HG02852 (cell line): ENCODE data around the gene THY1.
"Not testable (repeated sequence)": the region's sequence is repeated elsewhere in the genome, so short reads cannot be mapped to it uniquely, and the experiment has no call there.

Experiments
- ATAC-seq: cut with Tn5 transposase; IDR thresholded peaks from one replicate; pipeline ENCODE4 v1.9.1; 2021; ENCODE audit warnings: mild to moderate bottlenecking, moderate library complexity; ENCODE audit not compliant: unreplicated experiment

The THY1 gene

DNA sequence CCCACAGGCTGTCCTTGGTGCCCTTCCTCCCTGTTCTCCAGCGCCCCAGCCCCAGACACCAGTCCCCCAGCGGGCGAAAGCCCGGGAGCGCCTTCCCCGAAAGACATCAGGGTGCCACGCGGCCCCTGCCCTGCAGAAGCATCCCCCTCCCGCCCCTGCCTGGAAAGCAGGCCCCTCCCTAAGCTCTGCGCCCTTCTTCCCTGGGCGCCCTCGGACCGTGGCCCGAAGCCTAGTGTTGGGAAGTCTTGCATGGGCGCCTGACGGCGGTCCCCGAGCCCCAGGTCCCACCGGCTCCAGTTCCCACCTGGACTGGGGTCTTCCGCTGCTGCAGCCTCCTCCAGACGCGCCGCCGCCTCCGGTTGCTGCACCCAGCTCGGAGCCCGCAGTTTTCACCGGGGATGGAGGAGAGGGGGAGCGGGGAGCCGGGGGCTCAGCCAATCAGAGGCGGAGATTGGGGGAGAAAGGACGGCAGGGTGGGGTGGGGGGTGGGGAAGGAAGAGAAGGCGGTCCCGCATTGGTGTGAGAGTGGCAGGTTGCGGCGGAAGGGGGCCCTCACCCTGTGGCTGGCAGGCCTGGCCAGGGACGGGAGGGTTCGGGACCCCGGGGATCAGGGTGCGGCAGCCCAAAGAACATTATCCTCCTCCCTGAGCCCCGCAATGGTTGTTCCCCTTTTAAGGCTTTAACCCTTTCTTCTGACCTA is at the start of gene THY1:
Gene THY1, minus strand, starts transcription at position 364 of the 700 bp plus-strand sequence. CDS start 2,267 bp downstream, outside the sequence.
- no peak for ATAC-seq

DNA sequence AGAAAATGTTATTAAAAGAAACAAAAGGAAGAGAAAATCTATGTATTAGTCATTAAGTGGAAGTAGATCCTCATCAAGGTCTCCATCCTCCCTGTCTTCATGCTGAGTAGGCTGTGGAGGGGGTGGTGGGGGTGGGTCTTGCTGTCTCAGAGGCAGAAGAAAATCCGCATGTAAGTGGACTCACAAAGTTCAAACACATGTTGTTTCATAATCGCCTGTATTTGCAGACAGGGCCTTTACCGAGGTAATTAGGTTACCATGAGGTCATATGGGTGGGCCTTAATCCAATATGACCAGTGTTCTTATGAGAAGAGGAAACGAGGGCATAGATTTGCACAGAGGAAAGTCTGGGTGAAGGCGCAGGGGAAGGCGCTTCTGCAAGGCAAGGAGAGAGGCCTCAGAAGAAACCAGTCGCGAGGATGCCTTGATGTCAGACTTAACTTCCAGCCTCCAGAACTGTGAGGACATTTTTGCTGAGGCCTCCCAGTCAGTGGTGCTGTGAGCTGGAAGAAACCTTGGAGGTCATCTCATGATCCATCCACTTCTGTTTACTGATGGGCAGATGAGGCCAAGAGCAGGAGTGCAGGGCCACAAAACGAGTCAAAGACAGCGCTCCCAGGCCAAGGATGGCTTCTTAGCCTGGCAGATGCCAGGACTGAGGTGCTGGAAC is 49.3 kb upstream of the THY1 start:
- no peak for ATAC-seq

DNA sequence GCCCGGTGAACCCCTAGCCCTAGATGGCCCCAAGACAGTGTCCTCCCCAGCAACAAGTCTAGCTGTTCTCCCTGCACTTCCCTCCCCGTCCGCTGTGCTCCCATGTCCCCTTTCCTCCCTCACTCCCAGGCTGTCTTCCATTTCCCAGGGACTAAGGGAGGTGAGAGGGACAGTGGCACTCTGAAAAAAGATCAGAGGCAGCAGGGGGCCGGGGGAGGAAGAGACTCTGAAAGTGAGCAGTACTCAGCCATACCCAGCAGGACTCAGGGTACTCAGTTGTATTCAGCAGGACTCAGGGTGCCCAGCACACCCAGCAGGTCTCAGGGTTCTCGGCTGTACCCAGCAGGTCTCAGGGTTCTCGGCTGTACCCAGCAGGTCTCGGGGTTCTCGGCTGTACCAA is 48.4 kb upstream of the THY1 start:
- no peak for ATAC-seq

DNA sequence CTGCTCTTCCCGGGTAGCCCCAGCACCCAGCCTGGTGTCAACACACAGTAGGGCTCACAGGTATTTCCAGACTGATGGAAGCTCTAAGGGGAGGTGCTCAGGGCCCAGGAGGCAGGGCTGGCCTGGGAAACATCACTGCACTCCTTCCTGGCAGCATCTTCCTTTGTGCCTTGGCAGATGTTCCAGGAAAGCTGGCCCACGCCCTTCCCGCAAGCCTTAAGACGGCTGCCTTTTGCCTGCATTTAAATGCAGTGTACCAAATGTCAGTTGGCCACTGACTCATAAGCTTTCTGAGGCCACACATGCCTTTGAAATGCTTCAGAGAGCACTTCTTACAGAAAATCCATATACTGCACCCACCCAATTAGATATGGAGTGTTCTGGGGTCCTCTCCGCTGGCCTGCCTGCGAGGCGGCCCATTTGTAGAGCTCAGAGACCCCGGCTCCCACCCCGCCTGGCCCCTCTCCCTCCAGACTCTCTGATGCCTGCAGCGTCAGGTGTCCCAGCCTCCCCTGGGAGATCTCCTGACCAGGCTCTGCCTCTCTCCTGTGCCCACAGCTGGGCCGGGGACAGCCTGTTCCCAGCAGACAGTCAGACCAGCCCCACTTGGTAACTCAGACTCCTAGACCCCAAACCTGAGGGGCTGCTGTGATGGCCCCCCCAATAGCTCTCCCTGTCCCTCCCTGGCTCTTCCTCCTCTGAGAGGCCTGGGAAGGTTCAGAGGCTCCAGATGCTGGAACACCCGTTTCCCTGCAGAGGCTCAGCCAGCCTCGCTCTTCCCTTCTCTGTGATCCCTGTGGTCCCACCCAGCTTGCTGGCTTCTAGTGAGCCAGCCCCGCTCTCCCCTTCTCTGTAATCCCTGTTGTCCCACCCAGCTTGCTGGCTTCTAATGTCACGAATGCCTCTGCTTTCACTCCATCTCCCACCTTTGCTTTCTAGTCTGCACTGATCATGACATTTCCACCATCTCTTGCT is 47.6 kb upstream of the THY1 start:
- ATAC-seq: no peak

DNA sequence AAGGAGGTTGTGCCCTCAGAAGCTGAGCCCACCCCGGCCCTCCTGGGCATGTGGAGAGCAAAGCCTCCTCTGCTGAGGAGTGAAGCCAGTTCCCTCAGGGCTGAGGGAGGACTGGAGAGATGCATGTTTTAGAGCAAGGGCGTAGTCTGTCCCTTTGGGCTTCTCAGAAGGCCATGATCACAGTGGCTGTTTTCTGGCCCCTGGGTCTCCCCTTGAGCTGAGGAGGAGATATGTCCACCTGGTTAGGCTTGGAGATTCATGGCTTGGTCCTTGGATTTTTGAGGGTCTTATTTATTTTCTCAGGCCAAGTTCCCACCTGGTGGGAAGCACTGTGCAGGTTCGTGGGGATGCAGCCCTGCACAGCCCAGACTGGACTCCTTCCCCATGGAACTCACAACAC is 46.5 kb upstream of the THY1 start:
- ATAC-seq: no peak

DNA sequence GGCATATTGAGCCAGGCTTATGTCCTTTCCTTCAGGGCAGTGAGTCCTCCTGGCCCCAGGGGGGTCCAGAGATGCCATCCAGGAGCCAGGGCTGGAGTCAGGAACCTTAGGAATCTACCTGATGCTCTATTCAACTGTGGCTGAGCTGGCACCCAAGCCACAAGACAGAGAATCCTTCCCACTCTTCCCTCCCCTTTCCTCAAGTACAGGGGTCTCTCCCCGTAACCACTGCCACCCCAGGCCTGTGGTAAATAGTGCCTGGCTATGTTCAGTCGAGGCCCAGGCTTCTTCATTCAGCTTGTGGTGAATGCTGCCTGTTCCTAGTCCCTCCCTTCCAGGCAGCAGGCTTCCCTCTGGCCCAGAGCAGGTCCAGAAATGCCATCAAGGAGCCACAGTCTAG is 45.5 kb upstream of the THY1 start:
- no peak for ATAC-seq

DNA sequence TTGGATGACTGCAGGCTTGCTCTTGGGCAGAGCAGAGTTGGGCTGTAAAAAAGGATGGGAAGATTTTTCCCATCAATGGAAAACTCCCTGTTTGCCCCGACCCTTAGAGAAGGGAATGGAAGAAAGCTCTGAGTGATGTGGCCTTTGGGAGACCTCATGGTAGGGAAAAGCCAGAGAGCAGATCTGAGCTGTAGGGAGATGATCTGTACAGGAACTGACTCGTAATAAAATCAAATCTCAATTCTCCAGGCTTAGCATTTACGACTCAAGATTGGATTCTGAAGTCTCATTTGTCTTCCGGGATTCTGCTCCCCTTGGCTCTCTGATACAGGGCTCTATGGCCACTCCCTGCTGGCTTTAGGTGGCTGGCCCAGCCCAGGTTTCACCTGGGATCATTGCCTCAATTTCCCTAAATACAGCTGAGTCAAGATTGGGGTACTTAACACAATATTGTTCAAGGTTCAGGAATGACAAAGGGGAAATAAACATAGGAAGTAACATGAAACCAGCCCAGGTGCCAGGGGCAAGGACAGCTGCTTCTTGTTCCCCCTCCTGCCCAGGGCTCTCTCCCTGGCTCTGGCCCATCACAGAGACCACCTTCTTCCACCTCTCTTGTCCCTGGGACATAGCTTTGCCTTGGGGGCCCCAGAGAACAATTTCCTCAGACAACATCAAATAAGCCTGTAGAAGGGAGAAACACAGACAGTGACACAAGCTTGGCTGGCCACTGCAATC is 38.4 kb upstream of the THY1 start:
- ATAC-seq: no peak

DNA sequence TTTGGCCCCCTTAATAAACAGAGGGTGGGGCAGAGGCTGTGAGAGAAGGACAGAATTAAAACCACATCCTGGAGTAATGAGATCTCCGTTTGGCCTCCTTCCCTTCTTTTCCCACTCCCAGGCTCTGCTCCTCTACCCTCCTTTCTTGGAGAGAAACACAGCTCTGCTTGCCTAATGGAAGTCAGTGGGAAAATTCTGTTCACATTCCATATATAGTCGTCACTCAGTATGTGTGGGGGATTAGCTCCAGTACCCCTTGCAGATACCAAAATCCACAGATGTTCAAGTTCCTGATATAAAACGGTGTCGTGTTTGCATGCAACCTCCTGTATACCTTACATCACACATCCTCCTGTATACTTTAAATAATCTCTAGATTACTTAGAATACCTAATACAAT is 37.6 kb upstream of the THY1 start:
- no peak for ATAC-seq

DNA sequence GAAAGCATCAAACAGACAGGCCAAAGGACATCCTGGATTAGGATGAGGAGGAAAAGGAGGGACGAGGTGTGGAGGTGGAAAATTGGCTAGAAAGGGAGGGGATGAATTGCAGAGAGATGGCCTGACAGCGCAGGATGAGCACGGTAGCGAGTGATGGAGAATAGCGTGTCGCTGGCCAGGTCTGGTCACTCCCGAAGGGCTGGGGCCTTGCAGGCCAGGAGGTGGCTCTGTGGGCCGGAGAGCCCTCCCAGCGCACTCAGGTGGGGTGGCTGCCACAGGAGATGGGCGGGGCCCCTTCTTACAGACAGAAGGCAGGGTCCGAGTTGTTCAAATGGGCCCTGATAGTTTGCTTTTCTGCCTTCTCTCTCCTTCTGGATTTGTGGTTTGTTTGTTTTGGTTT is 37.1 kb upstream of the THY1 start:
- no peak for ATAC-seq

DNA sequence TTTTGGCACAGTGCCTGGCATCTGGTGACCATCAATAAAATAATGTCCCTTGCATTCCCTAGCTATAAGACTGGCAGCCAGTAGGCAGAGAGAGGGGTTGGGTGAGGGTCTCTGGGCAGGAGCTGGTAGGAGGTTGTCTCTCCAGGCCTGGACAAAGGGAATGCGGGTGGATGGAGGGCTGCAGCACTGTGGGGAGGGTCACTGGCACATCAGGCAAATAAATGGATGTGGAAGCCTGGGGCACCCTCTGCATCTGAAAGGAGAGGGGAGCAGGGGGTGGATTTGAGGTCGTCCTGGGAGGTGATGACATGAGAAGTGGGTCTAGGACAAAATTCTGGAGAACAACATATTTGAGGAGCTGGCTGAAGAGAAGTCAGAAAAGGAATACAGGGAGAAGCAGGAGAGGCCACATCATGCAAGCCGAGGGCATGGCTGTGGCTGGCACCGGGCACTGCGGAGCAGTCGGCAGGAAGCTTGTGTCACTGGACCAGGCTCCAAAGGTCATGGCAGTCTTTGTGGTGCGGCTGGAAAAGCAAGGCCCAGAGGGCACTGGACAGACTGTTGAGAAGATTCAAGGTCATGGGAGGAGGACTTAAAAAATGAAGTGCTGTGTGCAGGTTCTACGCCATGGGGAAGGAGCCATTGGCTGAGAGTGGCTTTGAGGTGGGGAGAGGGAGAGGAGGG is 36.5 kb upstream of the THY1 start:
- ATAC-seq: no peak

DNA sequence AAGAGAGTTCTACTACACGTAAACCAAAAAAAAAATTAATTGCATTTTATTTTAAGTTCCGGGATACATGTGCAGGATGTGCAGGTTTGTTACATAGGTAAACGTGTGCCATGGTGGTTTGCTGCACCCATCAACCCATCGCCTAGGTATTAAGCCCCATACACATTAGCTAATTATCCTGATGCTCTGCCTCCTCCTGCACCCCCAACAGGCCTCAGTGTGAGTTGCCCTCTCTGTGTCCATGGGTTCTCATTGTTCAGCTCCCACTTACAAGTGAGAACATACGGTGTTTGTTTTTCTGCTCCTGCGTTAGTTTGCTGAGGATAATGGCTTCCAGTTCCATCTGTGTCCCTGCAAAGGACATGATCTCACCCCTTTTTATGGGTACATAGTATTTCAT is 32.7 kb upstream of the THY1 start:
- not testable (repeated sequence) for ATAC-seq

DNA sequence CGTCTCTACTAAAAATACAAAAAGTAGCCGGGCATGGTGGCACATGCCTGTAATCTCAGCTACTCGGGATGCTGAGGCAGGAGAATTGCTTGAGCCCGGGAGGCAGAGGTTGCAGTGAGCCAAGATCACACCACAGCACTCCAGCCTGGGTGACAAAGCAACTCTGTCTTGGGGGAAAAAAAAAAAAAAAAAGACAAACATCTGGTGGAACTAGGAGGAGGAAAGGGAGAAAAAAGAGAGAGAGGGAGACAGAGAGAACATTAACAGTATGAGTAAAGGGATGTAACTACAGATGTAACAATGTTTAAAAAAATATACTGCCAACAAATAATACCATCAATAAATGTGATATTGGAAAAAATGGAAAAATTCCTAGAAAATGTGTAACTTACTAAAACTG is 32.3 kb upstream of the THY1 start:
- ATAC-seq: not testable (repeated sequence)

DNA sequence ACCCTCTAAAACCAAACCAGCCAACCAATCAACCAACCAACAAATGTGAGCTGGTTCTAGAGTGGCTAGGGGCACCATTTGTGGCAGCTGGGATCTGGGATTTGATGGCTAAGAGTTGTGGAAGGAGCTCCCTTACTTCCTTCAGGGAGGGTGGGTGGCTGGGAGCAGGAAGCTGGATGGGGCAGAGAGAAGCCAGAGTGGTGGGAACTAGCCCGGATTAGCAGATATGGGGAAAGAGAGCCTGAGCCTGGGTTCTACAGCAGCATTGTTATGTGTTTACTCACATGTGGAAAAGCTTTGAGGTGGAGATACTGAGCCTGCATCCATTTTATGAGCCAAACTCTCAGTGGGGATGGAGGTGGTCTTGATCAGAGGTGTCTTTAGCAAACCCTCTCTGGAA is 30.9 kb upstream of the THY1 start:
- no peak for ATAC-seq

DNA sequence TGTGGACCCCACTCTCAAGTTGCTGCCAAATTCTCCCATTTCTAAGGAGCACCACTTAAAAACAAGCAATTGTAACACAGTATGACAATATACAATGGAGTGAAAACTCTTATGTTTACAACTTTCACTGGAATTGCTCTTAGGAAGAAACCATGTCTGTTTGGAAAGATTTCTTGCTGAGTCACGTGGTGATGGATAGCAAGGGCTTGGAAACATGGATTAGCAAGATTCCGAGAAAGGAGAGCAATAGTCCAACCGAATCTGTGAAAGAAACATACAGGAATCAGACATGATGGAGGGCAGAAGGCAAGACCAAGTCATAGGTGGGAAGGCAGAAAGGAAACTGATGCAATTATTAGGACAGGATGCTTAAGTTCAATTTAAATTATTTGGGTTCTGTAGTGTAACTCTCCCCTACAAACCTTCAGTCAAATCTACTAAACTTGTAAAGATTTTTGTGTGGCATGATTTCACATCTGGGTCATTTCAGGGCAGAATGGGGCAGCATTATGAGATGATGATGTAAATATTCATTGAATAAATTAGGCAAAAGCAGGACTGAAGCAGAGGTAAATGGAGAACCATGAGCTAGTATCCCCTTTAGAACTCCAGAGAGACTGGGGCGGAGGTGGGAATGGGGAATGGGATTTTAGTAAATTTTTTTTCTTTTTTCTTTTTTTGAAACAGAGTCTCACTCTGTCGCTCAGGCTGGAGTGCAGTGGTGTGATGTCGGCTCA is 27.8 kb upstream of the THY1 start:
- ATAC-seq: no peak

DNA sequence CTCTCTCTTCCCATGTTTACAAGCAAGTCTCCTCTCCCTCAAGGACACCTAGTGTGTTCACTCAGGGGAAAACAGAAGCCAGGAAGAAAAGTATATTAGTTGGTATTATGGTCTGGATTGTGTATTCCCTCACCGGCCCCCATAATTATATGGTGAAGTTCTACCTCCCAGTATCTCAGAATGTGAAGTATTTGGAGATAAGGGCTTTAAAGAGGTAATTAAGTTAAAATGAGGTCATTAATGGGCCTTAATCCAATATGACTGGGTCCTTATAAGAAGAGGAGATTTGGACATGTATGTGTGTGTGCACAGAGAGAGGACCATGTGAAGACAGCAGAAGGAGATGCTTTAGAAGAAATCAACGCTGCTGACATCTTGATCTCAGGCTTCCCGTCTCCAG is 26.5 kb upstream of the THY1 start:
- ATAC-seq: no peak

DNA sequence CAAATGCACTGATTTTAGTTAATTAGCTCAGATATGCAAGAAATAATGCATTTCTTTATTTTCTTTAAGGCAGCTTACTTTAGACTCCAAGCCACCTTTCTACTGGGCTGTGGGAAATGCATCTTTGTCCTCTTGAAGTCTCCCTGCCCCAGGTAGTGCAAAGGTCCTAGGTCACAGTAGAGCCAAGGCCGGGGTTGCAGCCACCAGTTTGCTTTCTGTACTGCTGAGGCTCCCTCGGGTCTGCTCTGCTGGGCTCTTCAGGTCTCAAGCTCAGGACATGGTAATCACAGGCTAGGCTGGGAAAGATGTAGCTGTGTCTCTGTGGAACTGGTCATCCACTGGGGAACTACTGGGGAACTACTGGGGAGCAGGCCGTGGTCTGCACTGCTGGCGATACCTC is 25.4 kb upstream of the THY1 start:
- ATAC-seq: no peak

DNA sequence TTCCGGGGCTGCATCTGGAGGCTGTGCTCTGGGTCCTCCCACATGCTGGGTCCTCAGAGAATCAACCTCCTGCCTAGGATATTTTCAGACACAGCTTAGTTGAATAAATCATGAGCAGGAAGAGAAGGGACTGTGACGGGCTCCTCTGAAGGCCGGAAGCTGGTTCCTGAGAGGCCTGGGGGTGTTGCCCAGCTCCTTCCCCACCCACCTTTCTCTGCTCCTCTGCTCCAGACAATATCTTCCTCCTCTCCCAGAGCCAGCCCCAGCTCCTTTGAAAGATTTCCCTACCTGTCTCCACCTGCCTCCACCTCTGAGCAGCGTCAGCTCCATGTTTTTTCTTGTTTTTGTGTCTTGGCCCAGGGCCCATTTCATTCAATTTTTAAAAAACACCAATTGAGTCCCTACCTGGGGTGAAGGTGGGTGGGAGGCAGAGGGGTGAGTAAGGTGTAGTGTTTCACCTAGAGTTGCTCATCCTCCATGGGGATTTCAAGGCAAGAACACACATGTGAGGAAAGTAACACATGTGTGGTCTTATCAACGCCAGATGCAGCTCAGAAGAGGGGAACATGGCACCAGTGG is 24.8 kb upstream of the THY1 start:
- no peak for ATAC-seq

DNA sequence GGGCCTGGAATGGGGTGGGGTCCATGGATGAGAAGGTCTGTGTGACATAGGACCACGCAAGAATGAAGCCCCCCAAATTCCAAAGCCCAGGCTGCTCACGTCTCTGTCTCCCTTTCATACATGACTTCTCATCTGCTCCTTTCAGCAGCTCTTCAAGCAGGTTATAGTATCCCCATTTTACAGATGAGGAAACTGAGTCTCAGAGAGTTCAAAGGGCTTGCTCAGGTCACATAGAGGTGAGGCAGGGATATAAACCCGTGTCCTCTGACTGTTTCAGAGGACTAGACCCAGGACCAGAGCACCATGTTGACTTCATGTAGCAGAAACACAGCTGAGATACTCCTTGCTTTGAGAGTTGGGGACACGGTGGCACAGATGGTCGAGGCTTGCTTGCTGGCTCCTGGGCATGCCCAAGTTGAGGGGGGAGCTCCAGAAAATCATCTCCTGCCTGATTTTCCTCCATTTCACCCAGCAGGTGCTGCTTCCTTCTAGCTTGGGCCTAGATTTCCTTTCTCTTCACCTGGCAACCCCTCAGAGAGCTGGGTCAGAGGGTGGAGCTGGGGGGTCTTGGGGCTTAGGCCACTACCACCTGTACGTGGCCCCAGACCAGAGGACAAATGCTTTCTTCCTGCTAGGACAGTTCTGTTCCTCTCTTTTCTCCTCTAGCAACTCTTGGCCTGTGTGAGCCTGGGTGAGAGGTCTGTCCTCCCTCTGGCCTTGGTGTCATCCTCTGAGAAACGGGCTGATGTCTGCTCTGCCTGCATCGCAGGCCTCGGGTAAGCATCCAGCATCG is 24.1 kb upstream of the THY1 start:
- no peak for ATAC-seq

DNA sequence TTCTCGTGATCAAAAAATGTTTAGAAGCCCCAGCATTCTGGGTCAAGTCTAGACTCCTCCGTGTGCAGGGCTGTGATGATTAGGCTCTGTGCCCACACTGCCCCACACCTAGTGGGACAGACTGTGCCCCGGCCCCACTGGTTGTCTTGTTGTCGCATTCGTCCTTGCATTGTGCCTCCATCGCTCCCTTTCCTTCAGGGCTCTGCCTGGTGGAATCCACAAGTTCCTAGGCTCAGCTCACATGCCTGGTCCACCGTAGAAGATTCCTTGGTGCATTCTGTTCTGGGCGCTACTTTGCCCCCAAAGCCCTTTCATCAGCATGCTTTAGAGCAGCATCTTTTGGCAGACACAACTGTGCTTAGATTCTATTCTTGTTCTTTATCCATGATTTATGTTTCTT is 23.5 kb upstream of the THY1 start:
- no peak for ATAC-seq
